B cell (primary cell): ENCODE data around the gene CSNK1G3. TPM values are rescaled to one million over a fixed set of nuclear protein-coding genes. Genes with fewer than 3 reads are reported as not detected.
"Not testable (repeated sequence)": the region's sequence is repeated elsewhere in the genome, so short reads cannot be mapped to it uniquely, and the experiment has no call there.

Experiments
- ATAC-seq: fragments of 200-7000 bp; cut with Tn5 transposase; one replicate; pipeline ENCODE4 v1.10.0; 2021; ENCODE audit warnings: low read depth, mild to moderate bottlenecking, moderate number of reproducible peaks, moderate library complexity
- CTCF ChIA-PET: fragments of 350-600 bp; sonication (Branson Sonifier 250); formaldehyde crosslinking; loops from one replicate; lab custom pipeline; 2021; ENCODE audit warnings: antibody characterized with exemption, inconsistent platforms; lab: Charles Lee
- POLR2A ChIA-PET: fragments of 350-600 bp; sonication (Branson Sonifier 250); formaldehyde crosslinking; loops from one replicate; lab custom pipeline; 2021; ENCODE audit warnings: antibody characterized with exemption; lab: Charles Lee
- DNase-seq: peaks from one replicate; pipeline ENCODE4 v3.0.0; 2013
- H2AFZ ChIP-seq: 2 replicates; pipeline ENCODE4 v1.6.1; 2012; ENCODE audit warnings: mild to moderate bottlenecking, low read depth, low read length; ENCODE audit not compliant: insufficient read depth, poor library complexity, severe bottlenecking
- H3K27ac ChIP-seq, 2 donors: 1 replicate in 1 of 2; 2 replicates in 1 of 2; pipeline ENCODE4 v1.5.1; 2012 to 2013; ENCODE audit warnings: low read length in 2 of 2, mild to moderate bottlenecking in 2 of 2, moderate library complexity in 1 of 2
- H3K27me3 ChIP-seq, 4 experiments: fragments of 200-600 bp in 1 of 4; sonication (generic) in 1 of 4; replicated peaks in 1 of 4; 1 replicate in 2 of 4; 2 replicates in 2 of 4; pipeline versions ENCODE4 v1.6.1 to v1.7.0; 2013 to 2016; ENCODE audit warnings: low read length in 3 of 4, mild to moderate bottlenecking in 2 of 4, mixed read lengths in 1 of 4, moderate library complexity in 1 of 4; ENCODE audit not compliant: insufficient read depth in 4 of 4, control insufficient read depth in 3 of 4; ENCODE audit errors: control extremely low read depth in 1 of 4
- H3K36me3 ChIP-seq, 2 experiments: replicated peaks in 1 of 2; 1 replicate in 1 of 2; 2 replicates in 1 of 2; pipeline versions ENCODE4 v1.6.1 to v1.7.1; 2013; ENCODE audit warnings: low read length in 1 of 2; ENCODE audit not compliant: insufficient read depth in 2 of 2, control insufficient read depth in 1 of 2; ENCODE audit errors: control extremely low read depth in 1 of 2, extremely low read depth in 1 of 2
- H3K4me1 ChIP-seq, 2 donors: fragments of 200-600 bp in 1 of 2; sonication (generic) in 1 of 2; 1 replicate in 1 of 2; 2 replicates in 1 of 2; pipeline versions ENCODE4 v1.5.1 to v1.6.1; 2013 to 2017; ENCODE audit warnings: low read length in 2 of 2; ENCODE audit not compliant: control insufficient read depth in 2 of 2, insufficient read depth in 2 of 2
- H3K4me2 ChIP-seq: replicated peaks from 2 replicates; pipeline ENCODE3; 2012; ENCODE audit warnings: mild to moderate bottlenecking, low read depth, low read length; ENCODE audit not compliant: poor library complexity, severe bottlenecking
- H3K4me3 ChIP-seq, 5 experiments: fragments of 200-600 bp in 1 of 5; sonication (generic) in 1 of 5; 1 replicate in 3 of 5; 2 replicates in 2 of 5; pipeline versions ENCODE4 v1.5.1 to v1.7.0; 2011 to 2016; ENCODE audit warnings: low read length in 4 of 5, mild to moderate bottlenecking in 4 of 5, low read depth in 2 of 5, control low read depth in 1 of 5, moderate library complexity in 1 of 5; ENCODE audit not compliant: insufficient read depth in 1 of 5; ENCODE audit errors: control extremely low read depth in 1 of 5, extremely low read depth in 1 of 5
- H3K79me2 ChIP-seq: fragments of 200-600 bp; sonication (generic); one replicate; pipeline ENCODE4 v1.6.0; 2016; ENCODE audit warnings: low read length; ENCODE audit not compliant: control insufficient read depth, insufficient read depth
- H3K9ac ChIP-seq: fragments of 200-600 bp; sonication (generic); 2 replicates; pipeline ENCODE4 v1.6.1; 2017; ENCODE audit warnings: mild to moderate bottlenecking, low read length, moderate library complexity
- H3K9me3 ChIP-seq, 3 donors: one replicate each; pipeline versions ENCODE4 v1.6.1 to v1.7.1; 2013; ENCODE audit warnings: low read length in 2 of 3; ENCODE audit not compliant: control insufficient read depth in 2 of 3, insufficient read depth in 1 of 3; ENCODE audit errors: control extremely low read depth in 1 of 3
- H4K20me1 ChIP-seq: 2 replicates; pipeline ENCODE4 v1.6.0; 2012; ENCODE audit warnings: mild to moderate bottlenecking, low read length; ENCODE audit not compliant: insufficient read depth, control insufficient read depth, poor library complexity, severe bottlenecking
- H3K27ac Mint-ChIP-seq: one replicate; pipeline ENCODE4 v1.8.0; 2021; ENCODE audit warnings: mixed read lengths
- H3K27me3 Mint-ChIP-seq: one replicate; pipeline ENCODE4 v1.8.0; 2021; ENCODE audit warnings: mixed read lengths
- H3K4me1 Mint-ChIP-seq: one replicate; pipeline ENCODE4 v1.8.0; 2021; ENCODE audit warnings: mixed read lengths
- H3K4me3 Mint-ChIP-seq: one replicate; pipeline ENCODE4 v1.8.0; 2021; ENCODE audit warnings: mixed read lengths
- H3K9me3 Mint-ChIP-seq: one replicate; pipeline ENCODE4 v1.8.0; 2022; ENCODE audit warnings: mixed read lengths; ENCODE audit not compliant: insufficient read depth
- EZH2 ChIP-seq: IDR thresholded peaks from 2 replicates; pipeline ENCODE4 v1.6.1; 2012; ENCODE audit warnings: borderline replicate concordance, low read depth, mild to moderate bottlenecking, moderate library complexity, low read length; ENCODE audit not compliant: insufficient read depth, poor library complexity, severe bottlenecking
- WGBS: methylation state at CpG from one replicate; pipeline ENCODE4 v1.1.5; 2013; ENCODE audit warnings: missing lambda C conversion rate; ENCODE audit not compliant: insufficient coverage; 5-methylcytosine and 5-hydroxymethylcytosine counted together
- intact Hi-C: fragments of 100-400 bp; cut with micrococcal nuclease; formaldehyde crosslinking; loops from one replicate; pipeline ENCODE4 v1.10.0; 2022
- polyA plus RNA-seq: library from polyadenylated mRNA; depleted of rRNA; stranded (reverse); fragments of >200 nt; gene quantifications from 2 replicates; pipeline ENCODE4 v1.2.3, GENCODE V29; 2012
- total RNA-seq, 2 donors: library from RNA; stranded (reverse); fragments of 120-200 nt in 1 of 2; gene quantifications; 1 replicate in 1 of 2; 2 replicates in 1 of 2; pipeline versions ENCODE4 v1.2.3 to v1.2.4, GENCODE V29; 2013 to 2022
- TF ChIP-seq, protein P1 (sequence below): fragments of 200-600 bp; IDR thresholded peaks from one replicate; pipeline ENCODE4 v1.8.0; 2022; ENCODE audit warnings: antibody characterized with exemption, mild to moderate bottlenecking

Gene CSNK1G3
- total and polyA plus RNA-seq, 2 donors (not counting 1 experiment from before 2014, with no cell fraction given): 20.8 to 140 TPM

DNA sequence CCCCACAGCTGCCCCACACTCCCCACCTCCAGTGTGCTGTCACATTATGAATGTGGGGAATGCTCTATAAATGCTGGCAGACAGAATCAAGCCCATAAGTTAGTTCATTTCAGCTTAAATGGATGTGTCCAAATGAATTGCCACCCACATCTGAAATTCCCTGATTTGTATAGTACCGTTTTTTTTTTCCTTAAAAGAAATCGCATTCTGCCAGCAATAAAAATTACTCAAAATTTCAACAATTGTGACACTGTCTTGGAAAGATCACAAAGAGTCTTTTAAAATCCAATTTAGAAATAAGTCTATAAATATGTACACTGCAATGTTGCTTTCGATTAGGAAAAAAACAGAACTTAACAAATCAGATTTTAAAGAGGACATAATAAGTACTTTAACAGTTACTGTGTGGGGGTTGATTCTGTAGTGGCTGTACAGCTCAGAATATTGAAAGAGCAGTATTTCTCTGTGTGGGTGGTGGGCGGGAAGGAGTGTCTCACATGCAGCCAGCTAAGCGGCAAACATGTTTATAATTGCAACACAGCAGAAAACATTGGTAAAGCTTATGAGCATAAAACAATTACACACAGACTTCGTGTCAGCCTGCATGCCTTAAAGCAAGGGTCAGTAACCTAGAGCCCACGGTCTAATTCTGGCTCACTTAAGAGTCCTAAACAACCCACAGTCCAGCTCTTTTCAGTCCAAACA is 24.9 kb upstream of the CSNK1G3 start:
- peaks cover 43% of the 10 kb centered on the region for H3K27me3 Mint-ChIP-seq
- intact Hi-C loops: no loop called here
- ChIA-PET POLR2A (no interaction called here), CTCF (no interaction called here)
- TF ChIP-seq, protein P1, sequence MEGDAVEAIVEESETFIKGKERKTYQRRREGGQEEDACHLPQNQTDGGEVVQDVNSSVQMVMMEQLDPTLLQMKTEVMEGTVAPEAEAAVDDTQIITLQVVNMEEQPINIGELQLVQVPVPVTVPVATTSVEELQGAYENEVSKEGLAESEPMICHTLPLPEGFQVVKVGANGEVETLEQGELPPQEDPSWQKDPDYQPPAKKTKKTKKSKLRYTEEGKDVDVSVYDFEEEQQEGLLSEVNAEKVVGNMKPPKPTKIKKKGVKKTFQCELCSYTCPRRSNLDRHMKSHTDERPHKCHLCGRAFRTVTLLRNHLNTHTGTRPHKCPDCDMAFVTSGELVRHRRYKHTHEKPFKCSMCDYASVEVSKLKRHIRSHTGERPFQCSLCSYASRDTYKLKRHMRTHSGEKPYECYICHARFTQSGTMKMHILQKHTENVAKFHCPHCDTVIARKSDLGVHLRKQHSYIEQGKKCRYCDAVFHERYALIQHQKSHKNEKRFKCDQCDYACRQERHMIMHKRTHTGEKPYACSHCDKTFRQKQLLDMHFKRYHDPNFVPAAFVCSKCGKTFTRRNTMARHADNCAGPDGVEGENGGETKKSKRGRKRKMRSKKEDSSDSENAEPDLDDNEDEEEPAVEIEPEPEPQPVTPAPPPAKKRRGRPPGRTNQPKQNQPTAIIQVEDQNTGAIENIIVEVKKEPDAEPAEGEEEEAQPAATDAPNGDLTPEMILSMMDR: no peak
- no peak for TF ChIP-seq EZH2
- Histone ChIP-seq H3K4me3 (no peak overlapping the region), H3K27me3 (peaks cover 0 to 4% (median 1%) of the 10 kb centered on the region in 4 experiments), H3K4me2 (no peak overlapping the region), H3K36me3 (no peaks in the 10 kb centered on the region), H3K4me1 (no peaks in the 10 kb centered on the region), H4K20me1 (no peaks in the 10 kb centered on the region), H2AFZ (no peak overlapping the region), H3K79me2 (no peaks in the 10 kb centered on the region), H3K9ac (no peak overlapping the region), H3K9me3 (no peaks in the 10 kb centered on the region), H3K27ac (no peak overlapping the region)
- no peak overlapping the region for H3K4me3 Mint-ChIP-seq
- H3K27ac Mint-ChIP-seq: no peak overlapping the region
- 93% methylated on average over 4 of the region's 7 CpGs for WGBS
- no peak for DNase-seq
- no peaks in the 10 kb centered on the region for H3K9me3 Mint-ChIP-seq
- ATAC-seq: no peak
- no peaks in the 10 kb centered on the region for H3K4me1 Mint-ChIP-seq

DNA sequence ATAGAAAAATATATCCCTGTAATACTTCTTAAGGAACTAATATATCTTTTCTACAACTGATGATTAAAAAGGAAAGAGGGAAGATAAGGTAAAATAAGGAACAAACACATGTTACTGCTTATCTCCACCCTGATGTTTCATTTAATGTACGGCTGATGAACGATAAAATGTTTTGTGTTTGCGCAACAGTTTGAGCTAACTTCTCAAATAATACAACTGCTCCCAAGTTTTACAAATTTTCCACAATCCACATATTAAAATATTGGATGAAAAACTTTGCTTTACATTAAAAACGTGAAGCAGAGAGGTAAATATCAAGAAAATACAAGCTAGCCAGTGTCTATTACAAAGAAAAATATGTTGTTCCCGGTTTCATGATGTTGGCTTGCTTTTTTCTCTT is 21.0 kb upstream of the CSNK1G3 start:
- DNase-seq (no peak), ATAC-seq (no peak)
- no peaks in the 10 kb centered on the region for H3K4me1 ChIP-seq
- H3K27ac Mint-ChIP-seq: no peak overlapping the region
- H3K27me3 Mint-ChIP-seq: peaks cover 36% of the 10 kb centered on the region
- H3K9me3 ChIP-seq: no peaks in the 10 kb centered on the region
- H3K9me3 Mint-ChIP-seq: no peaks in the 10 kb centered on the region
- H2AFZ ChIP-seq: no peak overlapping the region
- H3K36me3 ChIP-seq: no peaks in the 10 kb centered on the region
- H3K27ac ChIP-seq: no peak overlapping the region
- H3K4me3 ChIP-seq: no peak overlapping the region
- TF ChIP-seq, protein P1: no peak
- TF ChIP-seq EZH2: no peak
- ChIA-PET CTCF (no interaction called here), POLR2A (no interaction called here)
- H3K9ac ChIP-seq: no peak overlapping the region
- no peaks in the 10 kb centered on the region for H4K20me1 ChIP-seq
- H3K79me2 ChIP-seq: no peaks in the 10 kb centered on the region
- intact Hi-C loops: no loop called here
- no peak overlapping the region for H3K4me3 Mint-ChIP-seq
- H3K27me3 ChIP-seq: peaks cover 0 to 4% (median 0%) of the 10 kb centered on the region in 4 experiments
- no peaks in the 10 kb centered on the region for H3K4me1 Mint-ChIP-seq
- H3K4me2 ChIP-seq: no peak overlapping the region
- no CpG with 5 or more reads among the region's 5 CpGs for WGBS

- H4K20me1 ChIP-seq, H3K27ac Mint-ChIP-seq, H3K27me3 ChIP-seq, H3K79me2 ChIP-seq, DNase-seq, ATAC-seq, H3K27ac ChIP-seq, H3K4me3 Mint-ChIP-seq, H3K36me3 ChIP-seq, H3K4me3 ChIP-seq, POLR2A ChIA-PET, H3K9me3 Mint-ChIP-seq, H3K4me1 ChIP-seq, H3K4me2 ChIP-seq, H3K4me1 Mint-ChIP-seq, CTCF ChIA-PET, H3K9me3 ChIP-seq, H2AFZ ChIP-seq, H3K9ac ChIP-seq: not testable (repeated sequence)
- WGBS: 100% methylated on average over 1 of the region's 2 CpGs
- intact Hi-C loops: loop anchor here (5.0 kb wide), 1 partner anchor 48 kb away; no protein-coding TSS in a partner anchor
- peaks cover 15% of the 10 kb centered on the region for H3K27me3 Mint-ChIP-seq
Observed at GRCh38 chr5:123495211-123495610, 16.8 kb upstream of the CSNK1G3 start.
